Mucosa of gallbladder (tissue), 1 donor: Measurements from ENCODE around the gene MAP6. TPM values are rescaled to one million over a fixed set of nuclear protein-coding genes. Genes with fewer than 3 reads are reported as not detected.
"Not testable (repeated sequence)": the region's sequence is repeated elsewhere in the genome, so short reads cannot be mapped to it uniquely, and the experiment has no call there.

ENCODE experiments used
- DNase-seq: peaks from one replicate; pipeline ENCODE4 v3.0.0-alpha.2; 2020; ENCODE audit warnings: low spot score
- total RNA-seq: library from RNA; stranded (reverse); gene quantifications from one replicate; pipeline ENCODE4 v1.2.1, GENCODE V29; 2021
- donor health status: DM: no; HTN: no; CAD: no.

MAP6 gene
- total RNA-seq, 1 donor from 2014 or later: 13.3 TPM

DNA sequence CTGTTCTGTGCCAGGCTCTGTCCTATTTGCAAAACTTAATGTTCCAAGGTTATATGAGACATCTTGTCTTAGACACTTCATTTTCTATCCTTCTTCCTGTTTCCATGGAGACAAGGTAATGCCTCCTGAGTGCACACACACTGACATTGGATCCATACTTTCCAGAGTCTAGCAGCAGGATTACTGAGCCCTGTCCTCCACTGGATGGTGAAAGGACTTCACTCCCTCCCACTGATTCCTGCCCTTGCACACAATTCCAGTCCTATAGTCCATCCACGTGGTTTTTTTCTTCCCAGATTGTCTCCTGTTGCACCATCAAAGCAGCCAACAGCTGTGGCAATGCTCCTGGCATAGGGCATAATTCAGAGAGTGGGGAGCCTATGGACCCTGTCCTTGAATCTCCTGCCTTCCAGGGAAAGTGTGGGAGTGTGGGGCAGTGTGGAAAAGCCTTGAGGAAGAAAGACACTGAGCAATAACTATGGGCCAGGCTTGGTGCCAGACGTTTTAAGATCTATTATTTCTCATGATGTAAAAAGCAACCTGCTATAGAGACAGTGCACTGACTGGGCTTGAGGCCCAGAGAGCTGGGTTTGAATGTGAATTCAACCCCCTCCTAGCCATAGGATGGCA lies 75.4 kb downstream of the MAP6 start:
- DNase-seq: no peak

DNA sequence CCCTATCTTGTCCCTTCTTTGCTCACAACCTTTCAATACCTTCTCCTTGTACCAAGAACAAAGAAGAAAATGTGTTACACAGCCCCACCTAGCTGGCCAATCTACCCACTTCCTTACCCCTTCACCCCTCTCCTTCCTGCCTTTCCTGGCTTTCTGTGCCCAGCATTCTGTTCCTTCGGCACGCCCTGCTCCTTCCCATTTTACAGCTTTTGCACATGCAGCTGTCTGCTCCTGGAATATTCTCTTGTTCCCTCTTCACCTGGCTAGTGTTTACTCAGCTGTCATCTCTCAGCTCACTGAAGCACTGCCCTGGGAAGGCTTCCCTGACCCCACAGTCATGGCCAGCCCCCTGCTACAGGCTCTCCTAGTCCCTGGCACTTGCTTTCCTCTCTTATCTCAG lies 76.1 kb downstream of the MAP6 start:
- DNase-seq: no peak

DNA sequence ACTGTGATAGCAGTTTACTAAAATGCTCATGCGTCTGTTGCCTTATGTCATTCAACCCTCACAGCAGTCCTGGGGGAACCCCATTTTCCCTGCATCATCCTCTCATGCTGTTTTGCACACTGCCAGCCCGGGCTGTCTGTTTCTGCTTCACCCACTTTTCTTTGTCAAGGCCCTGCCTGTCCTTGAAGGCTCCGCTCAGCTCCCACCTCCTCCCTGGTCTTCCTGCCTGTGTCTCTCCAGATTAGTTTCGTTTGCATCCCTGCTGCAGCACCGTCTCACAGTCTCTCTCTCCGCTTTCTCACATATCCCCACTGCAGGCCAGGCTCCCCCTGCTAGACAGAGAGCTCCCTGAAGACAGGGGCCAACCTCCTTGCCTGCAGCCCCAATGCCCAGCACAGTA lies 76.9 kb downstream of the MAP6 start:
- DNase-seq: no peak

DNA sequence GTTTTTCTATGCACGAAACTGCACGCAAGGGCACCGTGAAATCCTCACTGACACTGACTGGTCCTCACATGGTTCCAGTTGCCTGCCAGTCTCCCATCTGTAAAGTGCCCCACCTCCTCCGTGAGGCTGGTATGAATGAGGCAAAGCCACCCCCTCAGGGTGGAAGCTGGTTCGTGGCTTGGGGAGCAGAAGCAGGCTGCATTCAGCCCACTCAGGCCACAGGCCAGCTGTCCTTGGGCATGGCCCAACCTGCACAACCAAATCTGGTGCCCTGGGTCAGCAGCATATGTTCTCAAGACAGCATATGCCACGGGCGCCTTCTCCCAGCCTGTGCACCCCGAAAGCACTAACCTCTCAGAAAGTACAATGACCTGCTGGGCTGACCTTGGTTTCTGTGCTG lies 77.5 kb downstream of the MAP6 start:
- no peak for DNase-seq

DNA sequence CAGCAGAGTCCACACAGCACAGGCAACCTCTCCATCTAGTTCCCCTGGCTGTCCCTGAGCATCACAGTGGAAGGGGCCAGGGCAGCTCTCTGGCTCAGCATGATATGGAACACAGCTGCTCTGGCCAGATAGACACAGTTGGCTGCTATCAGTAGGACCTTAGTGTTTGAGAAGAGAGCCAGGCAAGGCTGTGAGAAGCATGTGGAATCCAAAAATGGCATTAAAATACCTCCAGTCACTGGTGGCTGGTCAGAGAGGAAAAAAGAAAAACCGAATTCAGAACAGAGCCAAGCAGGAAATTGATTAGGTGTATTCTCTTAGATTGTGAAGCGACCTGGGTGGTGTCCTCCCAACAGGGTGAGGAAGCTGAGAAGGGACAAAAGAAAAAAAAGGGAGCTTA lies 78.9 kb downstream of the MAP6 start:
- DNase-seq: no peak

DNA sequence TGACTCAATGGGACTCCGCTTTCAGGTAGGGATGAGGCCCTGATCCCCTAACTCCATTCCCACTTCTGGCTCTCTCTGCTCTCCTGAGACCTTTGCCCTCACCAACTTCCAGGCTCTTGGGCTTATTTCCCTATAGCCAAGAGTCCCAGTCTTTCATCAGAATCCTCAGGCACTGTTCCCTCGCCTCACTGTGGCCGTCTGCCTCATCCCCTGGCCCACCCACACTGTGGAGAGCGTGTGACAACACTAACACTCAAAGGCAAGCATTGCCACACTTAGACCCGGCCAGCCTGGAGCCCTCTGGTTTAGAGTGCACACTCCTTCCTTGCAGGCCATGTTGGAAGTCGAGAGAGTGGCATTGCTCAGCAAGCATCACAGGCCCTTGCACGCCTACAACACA lies 79.8 kb downstream of the MAP6 start:
- DNase-seq: no peak

DNA sequence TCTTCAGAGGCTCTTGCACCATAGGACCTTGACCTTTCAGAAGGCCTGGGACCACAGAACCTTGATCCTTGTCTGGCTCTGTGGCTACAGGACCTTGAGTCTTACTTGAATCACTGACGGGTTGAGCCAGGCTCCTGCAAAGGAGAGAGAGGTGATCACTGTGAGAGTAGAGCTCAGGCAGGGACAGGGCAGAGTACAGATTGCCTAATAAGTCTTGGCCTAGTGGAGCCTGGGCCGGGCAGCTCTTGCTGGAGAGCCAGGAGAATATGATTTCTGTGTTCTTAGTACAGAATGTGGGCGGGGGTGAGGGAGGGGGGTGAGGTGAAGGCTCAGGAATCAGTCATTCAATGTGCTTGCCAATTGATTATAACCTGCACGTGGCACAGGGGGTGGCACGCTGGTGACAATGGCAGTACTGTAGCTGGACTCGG lies 80.8 kb downstream of the MAP6 start:
- DNase-seq: peak; percentile 85

DNA sequence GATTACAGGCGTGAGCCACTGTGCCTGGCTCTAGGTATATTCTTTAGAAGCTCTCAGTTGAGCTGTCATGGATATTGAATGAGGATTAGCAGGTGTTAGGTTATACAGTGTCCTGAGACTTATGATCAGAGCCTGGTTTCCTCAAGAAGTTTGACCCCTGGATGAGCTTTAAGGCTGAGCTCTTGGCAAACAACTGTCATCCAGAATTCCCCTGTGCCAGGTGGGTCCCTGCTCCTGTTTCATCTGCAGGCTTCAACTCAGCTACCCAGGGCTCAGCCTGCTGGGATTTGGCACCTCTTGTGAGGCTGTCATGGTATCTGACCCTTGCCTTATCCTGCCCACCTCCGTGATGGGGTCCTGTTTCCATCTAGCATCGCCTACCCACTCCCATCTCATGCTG lies 82.4 kb downstream of the MAP6 start:
- DNase-seq: no peak

DNA sequence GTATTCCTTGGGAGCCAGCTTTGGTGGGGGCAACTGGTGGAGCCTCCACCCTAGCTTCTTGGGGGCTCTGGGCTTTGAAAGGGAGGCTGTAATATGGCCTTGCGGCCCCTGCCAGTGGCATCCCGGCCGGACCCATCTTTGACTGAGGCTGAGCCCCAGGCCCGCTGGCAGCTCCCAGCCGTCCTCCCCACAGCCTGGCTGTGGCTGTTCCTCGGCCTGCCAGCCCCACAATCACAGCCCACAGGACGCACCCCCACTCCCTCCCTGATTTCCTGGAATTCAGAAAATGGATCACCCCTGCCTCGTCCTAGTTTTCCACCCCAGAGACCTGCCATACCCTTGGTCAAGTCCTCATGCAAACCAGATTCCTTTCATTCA lies 83.6 kb downstream of the MAP6 start:
- no peak for DNase-seq

DNA sequence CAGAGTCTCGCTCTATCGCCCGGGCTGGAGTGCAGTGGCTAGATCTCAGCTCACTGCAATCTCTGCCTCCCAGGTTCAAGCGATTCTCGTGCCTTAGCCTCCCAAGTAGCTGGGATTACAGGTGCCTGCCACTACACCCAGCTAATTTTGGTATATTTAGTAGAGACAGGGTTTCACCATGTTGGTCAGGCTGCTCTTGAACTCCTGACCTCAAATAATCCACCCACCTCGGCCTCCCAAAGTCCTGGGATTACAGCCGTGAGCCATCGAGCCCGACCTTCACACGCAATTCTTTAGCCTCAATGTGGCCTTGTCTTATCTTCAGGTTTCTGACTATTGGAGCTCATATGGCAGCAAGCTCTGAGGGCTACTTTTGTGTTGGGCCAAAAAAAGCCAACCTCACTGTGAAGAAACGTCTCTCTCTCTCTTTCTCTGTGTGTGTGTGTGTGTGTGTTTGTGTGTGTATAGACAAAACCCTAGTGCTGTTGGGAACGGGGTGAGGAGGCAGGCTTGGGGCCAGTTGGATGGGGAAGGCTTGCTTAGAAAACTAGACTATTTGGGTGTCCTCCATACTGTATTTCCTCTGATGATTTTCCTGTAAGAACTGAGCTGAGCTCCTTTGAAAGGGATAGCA lies 84.1 kb downstream of the MAP6 start:
- not testable (repeated sequence) for DNase-seq

DNA sequence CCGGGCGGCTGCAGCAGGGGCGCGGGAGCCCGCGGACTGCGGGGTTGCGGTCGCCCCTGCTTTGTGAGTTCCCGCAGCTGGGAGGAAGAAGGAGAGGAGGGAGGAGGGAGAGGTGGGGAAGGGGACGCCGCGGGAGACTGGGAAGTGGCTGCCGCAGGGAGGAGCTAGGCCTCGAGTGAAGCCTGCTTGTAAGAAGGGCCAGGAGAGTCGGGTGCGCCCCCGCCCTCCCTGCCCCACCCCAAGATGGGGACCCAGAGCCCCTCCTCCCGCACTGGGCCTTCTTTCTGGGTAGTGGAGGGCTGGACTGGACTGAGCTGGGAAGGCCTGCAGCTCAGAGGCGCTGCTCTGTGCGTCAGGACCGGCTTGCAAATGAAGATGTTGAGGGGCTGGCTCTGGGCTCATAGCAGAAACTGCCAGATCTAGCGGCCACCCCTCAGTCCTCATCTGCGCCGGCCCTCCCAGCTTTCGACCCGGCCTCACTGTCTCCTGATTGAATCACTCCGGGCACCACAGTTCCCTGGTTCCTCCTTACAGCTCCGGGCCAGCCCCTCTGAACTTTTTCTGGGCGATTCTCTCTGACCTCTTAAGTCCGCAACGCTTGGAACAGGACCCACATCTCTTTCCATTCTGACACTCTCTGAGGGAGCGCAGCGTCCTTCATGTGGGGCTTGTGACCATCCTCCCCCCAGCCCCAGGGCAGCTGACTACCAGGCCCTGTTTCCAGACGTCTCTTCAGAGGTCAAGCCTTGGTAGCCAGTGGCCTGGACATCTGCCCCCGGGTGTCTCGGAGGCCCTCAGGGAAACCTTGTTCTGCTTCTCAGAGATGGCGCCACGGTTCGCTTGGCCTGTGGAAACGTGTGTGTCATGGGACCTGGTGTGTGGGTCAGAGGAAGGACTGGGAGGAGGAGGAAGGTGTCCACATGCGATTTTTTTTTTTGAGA lies 84.8 kb downstream of the MAP6 start:
- DNase-seq: peak; percentile 58

DNA sequence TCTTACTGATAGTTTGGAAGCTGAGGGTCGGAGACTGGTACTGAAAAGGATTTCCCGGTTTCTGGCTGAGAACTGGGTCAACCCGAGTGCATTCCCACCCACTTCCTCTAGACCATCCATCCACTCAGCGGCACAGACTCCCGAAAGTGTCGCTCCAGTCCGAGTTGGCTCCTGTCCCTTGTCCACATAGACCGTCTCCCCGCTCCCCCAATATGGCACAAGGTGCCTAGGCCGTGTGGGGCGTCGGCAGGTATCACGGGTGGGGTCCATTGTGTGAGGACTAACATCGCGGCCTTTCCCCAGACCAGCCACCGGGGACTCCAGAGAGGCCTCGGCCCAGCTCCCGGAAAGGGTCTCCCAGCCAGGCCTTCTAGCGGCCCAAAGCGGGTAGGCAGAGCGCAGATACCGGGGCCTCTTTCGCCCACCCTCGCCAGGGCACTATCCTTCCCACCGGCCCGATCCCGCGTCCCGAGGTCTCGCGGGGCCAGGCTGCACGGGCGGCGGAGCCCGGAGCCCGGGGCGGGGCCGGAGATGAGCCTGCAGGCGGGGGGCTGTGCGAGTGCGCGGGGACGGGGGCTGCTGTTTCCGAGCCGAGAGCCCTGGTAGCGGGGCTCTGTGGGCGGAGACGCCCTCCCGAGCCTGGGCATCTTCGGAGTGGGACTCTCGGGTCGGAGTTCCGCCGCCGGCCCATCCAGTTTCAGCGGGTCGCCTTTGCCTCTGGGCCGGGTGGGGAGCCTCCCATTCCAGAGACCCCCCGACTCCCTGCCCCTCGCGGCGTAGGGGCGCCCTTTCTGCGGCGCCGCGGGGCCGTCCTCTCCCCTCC lies 85.7 kb downstream of the MAP6 start:
- peak; percentile 59 for DNase-seq

DNA sequence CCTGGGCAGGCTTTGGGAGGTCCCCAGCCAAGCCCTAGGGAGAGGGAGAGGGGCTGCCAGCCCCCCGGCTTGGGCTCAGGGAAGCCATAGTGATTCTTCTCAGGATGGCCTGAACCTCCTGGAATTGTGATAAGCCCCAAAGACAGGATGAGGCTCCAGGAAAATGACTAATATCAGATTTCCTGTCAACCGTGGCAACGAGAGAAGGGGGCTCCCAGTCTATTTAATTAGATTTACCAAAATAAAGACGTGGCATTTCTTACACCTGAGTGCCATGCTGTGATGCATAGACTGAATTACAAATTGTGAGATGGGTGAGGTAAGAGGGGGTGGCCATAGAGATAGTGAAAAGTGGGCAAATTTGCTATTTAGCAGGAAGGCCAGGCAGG lies 86.3 kb downstream of the MAP6 start:
- no peak for DNase-seq

DNA sequence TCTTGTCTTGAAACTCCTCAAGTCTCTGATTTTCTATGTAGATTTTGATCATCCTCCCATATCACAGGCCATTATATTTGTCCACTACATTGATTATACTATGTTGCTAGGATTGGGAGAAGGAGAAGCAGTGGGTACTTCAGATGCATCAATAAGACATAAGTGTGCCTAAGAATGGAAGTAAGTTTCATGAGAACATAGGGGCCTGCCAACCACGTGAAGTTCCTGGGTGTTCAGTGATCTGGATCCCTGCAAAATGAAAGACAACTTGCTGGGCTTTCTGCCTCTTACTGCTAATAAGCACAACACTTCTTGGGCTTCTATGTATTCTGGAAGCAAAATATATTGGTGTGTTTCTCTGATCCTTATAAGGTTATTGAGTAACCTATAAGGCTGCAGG lies 89.0 kb downstream of the MAP6 start:
- no peak for DNase-seq

DNA sequence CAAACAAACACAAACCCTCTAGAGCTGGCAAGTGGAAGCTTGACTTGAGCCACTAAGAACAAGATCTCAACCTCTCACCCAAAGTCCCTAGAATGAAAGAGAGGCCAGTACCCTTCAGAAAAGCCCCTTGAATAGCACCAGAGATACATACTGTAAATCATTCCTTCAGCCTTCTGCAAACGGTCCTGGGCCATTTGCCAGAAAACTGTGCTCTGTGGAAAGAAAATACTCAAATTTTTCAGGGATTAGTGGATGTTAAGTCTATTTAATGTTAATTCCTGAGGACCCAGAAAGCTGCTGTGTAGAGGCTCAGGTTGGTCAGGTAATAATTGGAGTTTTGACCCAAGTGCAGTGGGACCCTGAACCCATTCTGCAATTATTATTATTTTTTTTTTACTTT lies 89.9 kb downstream of the MAP6 start:
- no peak for DNase-seq

DNA sequence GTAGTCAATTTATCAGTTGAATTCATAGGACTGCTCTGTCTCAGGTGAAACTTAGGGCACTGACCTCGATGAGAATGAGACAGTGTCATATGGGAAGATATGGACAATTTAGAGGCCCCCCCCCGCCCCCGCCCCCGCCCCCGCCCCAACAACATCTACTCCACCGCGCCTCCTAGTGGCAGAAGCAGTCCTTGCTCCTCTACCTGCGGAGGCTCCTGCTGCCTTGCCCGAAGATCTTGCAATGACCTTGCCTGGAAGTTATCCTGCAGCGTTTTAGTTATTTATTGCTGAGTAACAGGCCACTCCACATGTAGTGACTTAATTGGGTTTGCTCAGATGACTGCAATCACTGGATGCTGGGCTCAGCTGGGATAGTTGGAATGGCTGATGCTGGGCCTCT lies 91.6 kb downstream of the MAP6 start:
- no peak for DNase-seq

DNA sequence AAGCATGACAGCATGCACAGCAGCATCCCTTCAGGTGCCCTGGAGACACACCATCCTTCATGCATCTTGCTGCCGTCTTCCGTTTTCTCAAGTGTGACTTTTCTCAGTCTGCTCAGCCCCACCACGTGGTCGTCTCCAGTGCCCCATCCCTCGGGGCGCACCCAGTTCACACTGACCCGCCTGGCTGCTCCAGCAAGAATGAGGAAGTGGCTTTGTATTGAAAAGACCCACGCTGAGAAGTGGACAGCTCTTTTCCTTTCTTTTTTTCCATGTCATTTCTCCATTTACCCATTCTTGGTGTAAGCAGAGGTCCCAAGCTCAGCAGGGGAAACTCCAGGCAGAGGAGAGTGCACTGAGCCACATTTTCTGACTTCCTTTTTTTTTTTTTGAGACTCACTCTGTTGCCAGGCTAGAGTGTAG lies 92.3 kb downstream of the MAP6 start:
- DNase-seq: peak; percentile 82

DNA sequence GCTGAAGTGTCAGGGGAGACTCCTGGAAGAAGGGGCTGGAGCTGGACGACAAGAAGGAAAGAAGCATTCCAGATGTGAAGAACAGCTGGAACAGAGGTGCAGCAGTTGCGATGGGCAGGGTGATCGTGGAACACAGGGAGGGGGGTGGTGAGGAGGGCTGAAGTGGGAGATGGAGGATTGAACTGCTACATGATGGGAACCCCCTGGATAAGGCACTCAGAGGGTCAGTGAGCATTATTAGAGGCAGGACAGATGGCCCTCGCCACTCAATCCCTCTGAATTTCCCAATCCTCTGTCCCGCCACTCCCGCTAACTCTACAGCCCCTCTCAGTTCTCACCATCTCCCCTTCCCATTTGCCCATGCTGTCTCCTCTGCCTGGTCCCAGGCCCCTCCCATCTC lies 92.8 kb downstream of the MAP6 start:
- no peak for DNase-seq

DNA sequence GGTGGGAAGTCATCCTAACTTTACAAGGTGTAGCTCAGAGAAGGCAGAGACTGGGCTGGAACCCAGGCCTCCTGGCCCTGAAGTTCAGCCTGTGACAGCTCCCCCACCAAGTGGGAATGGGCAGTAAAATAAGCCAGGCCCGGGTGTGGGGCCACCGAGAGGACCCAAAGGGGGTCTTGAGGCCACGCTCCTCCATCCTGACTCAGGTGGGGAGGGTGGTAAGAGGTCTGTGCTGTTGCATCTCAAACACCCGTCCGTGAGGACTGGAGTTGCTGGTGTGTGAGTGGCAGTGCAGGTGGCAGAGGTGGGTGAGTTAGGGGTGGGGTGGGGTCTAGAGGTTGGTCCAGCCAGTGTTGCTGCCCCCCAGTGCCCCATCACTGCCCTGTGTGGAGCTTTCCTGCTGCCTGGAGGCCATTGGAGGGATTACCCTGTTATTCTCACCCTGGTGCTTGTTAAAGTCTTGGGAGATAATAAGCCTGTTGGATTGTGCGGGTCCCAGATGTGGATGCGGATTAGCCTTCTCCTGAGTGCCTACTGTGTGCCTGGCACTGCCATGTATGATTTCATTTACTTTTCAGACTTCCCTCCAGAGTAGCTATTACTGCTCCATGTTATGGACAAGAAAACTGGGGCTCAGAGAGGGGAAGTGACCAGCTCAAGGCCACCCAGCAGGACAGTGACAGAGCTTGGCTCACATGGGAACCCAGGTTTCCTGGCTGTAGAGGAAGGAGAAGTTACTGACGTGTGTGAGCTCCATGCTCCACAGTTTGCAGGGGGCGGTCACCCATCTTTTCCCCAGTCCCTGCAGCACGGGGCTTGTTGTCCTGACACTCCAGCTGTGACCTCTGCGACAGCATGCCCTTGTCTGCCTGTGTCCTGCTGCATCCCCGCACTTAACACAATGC lies 93.9 kb downstream of the MAP6 start:
- no peak for DNase-seq

DNA sequence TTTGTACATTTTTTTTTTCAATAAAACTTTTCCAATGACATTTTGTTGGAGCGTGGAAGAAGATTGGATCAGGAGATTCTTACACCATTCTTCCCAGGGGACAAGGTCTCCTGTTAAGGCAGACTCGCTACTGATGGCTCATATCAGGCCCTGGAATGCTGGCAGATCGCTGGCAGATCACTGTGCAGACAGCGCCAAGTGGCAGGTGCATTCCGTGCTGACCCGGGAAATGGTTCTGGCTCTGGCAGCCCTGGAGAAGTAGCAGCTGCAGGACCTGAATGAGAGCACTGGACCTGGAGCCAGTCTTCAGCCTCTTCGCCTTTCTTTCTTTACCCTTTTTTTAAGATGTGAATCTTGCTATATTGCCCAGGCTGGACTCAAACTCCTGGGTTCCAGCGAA lies 96.1 kb downstream of the MAP6 start:
- no peak for DNase-seq

DNA sequence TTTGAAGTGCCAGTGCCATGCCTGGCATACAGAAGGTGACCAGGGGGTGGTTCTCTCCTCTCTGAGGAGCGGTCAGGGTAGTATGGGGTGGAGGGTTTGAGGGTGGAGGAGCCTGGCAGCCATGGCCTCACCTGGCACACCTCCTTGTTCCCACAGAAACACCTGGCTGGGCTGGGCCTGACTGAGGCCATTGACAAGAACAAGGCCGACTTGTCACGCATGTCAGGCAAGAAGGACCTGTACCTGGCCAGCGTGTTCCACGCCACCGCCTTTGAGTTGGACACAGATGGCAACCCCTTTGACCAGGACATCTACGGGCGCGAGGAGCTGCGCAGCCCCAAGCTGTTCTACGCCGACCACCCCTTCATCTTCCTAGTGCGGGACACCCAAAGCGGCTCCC lies 97.2 kb downstream of the MAP6 start:
- no peak for DNase-seq
